Body of pancreas (tissue), 4 donors: ENCODE measurements around the gene SMARCA2. TPM values are rescaled to one million over a fixed set of nuclear protein-coding genes. Genes with fewer than 3 reads are reported as not detected.

Source experiments
- ATAC-seq: fragments of 150-250 bp; one replicate; pipeline ENCODE4 v1.9.1; 2016
- DNase-seq, 4 donors: peaks; one replicate each; pipeline ENCODE4 v3.0.0-alpha.2; 2019
- H3K27ac ChIP-seq, 4 donors: fragments of 200-600 bp; sonication (generic); 1 replicate in 3 of 4; 2 replicates in 1 of 4; pipeline versions ENCODE4 v1.5.1 to v1.6.1; 2016 to 2019; ENCODE audit warnings: mild to moderate bottlenecking in 1 of 4, mixed read lengths in 1 of 4, moderate library complexity in 1 of 4
- H3K27me3 ChIP-seq, 2 donors: fragments of 200-600 bp; sonication (generic); one replicate each; pipeline ENCODE4 v1.6.0; 2016; ENCODE audit warnings: mild to moderate bottlenecking in 1 of 2
- H3K36me3 ChIP-seq, 2 donors: fragments of 200-600 bp; sonication (generic); replicated peaks in 1 of 2; 2 replicates each; pipeline ENCODE4 v1.5.1; 2016; ENCODE audit warnings: low read depth in 2 of 2; ENCODE audit not compliant: insufficient read depth in 1 of 2
- H3K4me1 ChIP-seq: fragments of 200-600 bp; sonication (generic); one replicate; pipeline ENCODE4 v1.6.0; 2016
- H3K4me3 ChIP-seq, 2 donors: fragments of 200-600 bp; sonication (generic); 1 replicate in 1 of 2; 2 replicates in 1 of 2; pipeline ENCODE4 v1.5.1; 2016 to 2019
- H3K9me3 ChIP-seq, 3 donors: fragments of 200-600 bp; sonication (generic); 1 replicate in 2 of 3; 2 replicates in 1 of 3; pipeline ENCODE4 v1.5.1; 2016
- POLR2A ChIP-seq, 3 donors: fragments of 450-650 bp; IDR thresholded peaks; one replicate each; pipeline ENCODE4 v1.6.1; 2016; ENCODE audit warnings: antibody characterized with exemption in 3 of 3, mild to moderate bottlenecking in 2 of 3
- WGBS, 2 donors: methylation state at CpG; one replicate each; pipeline ENCODE4 v1.1.5; 2017; 5-methylcytosine and 5-hydroxymethylcytosine counted together
- intact Hi-C: fragments of 100-400 bp; cut with DNase I; formaldehyde crosslinking; loops from one replicate; pipeline ENCODE4 v1.15.1; 2023
- total RNA-seq, 2 donors: library from RNA; depleted of rRNA; stranded (reverse); fragments of >200 nt; gene quantifications; one replicate each; pipeline ENCODE4 v1.1.0, GENCODE V29; 2016
- TF ChIP-seq, protein P1 (sequence below), 7 experiments: fragments of 450-650 bp in 4 of 7; fragments of 200-600 bp in 3 of 7; sonication (generic) in 3 of 7; IDR thresholded peaks; one replicate each; pipeline ENCODE4 v1.5.1; 2016 to 2019; ENCODE audit warnings: antibody characterized with exemption in 7 of 7

Gene SMARCA2
- total RNA-seq, 2 donors from 2014 or later = 83.8 to 117 TPM

- intact Hi-C loops = no loop called here
- 72 to 87% methylated on average over 4 of the region's 4 CpGs for WGBS, 2 donors
- no peak overlapping the region for H3K4me3 ChIP-seq
- H3K27me3 ChIP-seq = no peaks in the 10 kb centered on the region
- DNase-seq (peak in 2 of 4 donors; percentile 16 to 27), ATAC-seq (peak; percentile 49)
- peak overlapping the region in 1 of 4 donors; percentile 17 for H3K27ac ChIP-seq
- H3K9me3 ChIP-seq = no peaks in the 10 kb centered on the region
- no peaks in the 10 kb centered on the region for H3K36me3 ChIP-seq
- TF ChIP-seq POLR2A (IDR thresholded peaks at IDR 0.05) = no peak
- TF ChIP-seq, protein P1, sequence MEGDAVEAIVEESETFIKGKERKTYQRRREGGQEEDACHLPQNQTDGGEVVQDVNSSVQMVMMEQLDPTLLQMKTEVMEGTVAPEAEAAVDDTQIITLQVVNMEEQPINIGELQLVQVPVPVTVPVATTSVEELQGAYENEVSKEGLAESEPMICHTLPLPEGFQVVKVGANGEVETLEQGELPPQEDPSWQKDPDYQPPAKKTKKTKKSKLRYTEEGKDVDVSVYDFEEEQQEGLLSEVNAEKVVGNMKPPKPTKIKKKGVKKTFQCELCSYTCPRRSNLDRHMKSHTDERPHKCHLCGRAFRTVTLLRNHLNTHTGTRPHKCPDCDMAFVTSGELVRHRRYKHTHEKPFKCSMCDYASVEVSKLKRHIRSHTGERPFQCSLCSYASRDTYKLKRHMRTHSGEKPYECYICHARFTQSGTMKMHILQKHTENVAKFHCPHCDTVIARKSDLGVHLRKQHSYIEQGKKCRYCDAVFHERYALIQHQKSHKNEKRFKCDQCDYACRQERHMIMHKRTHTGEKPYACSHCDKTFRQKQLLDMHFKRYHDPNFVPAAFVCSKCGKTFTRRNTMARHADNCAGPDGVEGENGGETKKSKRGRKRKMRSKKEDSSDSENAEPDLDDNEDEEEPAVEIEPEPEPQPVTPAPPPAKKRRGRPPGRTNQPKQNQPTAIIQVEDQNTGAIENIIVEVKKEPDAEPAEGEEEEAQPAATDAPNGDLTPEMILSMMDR (IDR thresholded peaks at IDR 0.05) = no peak
- peaks cover 30% of the 10 kb centered on the region for H3K4me1 ChIP-seq
Measured at GRCh38 chr9:2227144-2227867, 212.2 kb downstream of the SMARCA2 start.

DNA sequence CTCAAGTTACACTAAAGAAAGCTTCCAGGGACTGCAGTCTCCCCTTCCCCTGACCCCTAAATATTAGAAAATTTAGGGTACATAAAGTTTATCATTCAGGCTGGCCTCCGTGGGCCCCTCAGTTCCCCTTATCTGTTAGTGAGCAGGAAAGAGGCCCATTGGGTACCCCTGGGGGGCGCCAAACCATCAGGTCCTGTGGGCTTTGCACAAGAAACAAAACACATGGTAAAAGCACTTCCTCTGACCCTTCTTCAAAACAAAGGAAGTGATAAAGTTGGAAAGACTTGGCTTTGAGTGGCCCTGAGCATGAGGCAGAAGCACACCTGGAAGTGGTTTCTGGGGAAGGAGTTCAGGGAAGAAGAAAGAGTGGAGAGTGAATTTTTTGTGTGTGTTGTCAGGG, 213.0 kb downstream of the SMARCA2 start:
- H3K27ac ChIP-seq = peak overlapping the region in 1 of 4 donors; percentile 10
- WGBS, 2 donors = 53 to 69% methylated on average over 2 of the region's 2 CpGs
- no peaks in the 10 kb centered on the region for H3K9me3 ChIP-seq
- no peak for ATAC-seq
- TF ChIP-seq, protein P1 (IDR thresholded peaks at IDR 0.05) = peak in 5 of 7 experiments; percentile 16 to 37 (median 28)
- no peak for TF ChIP-seq POLR2A (IDR thresholded peaks at IDR 0.05)
- no peaks in the 10 kb centered on the region for H3K27me3 ChIP-seq
- peak in 3 of 4 donors; percentile 13 to 52 (median 50) for DNase-seq
- intact Hi-C loops = no loop called here
- H3K4me3 ChIP-seq = no peak overlapping the region
- H3K36me3 ChIP-seq = no peaks in the 10 kb centered on the region
- H3K4me1 ChIP-seq = peaks cover 30% of the 10 kb centered on the region

DNA sequence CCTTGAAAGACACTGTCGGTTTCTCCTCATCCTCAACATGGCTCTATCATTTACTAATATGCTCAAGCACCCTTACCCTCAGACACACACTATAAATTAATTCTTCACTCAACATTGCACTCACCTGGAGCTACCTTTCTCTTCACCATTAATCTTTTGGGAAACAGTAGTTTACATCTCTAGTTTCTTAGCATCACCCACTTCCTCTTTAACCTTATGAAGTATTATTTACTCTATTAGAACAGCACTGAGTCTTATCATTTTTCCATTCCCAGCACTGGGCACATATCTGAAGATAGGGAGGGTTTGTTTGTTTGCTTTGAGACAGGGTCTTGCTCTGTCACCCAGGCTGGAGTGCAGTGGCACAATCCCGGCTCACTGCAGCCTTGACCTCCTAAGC, 213.5 kb downstream of the SMARCA2 start:
- Histone ChIP-seq H3K9me3 (no peaks in the 10 kb centered on the region), H3K36me3 (no peaks in the 10 kb centered on the region), H3K27ac (peak overlapping the region in 3 of 4 donors; percentile 36 to 68 (median 59)), H3K4me1 (peaks cover 30% of the 10 kb centered on the region), H3K27me3 (no peaks in the 10 kb centered on the region), H3K4me3 (no peak overlapping the region)
- TF ChIP-seq, protein P1 (IDR thresholded peaks at IDR 0.05) = no peak
- TF ChIP-seq POLR2A (IDR thresholded peaks at IDR 0.05) = no peak
- DNase-seq = no peak
- intact Hi-C loops = no loop called here
- WGBS, 2 donors = 53 to 59% methylated on average over 2 of the region's 2 CpGs
- ATAC-seq = peak; percentile 62

GRCh38 chr9:2229109-2229721, 214.1 kb downstream of the SMARCA2 start:
- intact Hi-C loops = no loop called here
- ATAC-seq = peak; percentile 75
- Histone ChIP-seq H3K4me3 (no peak overlapping the region), H3K27ac (peak overlapping the region in 3 of 4 donors; percentile 36 to 68 (median 59)), H3K4me1 (peaks cover 30% of the 10 kb centered on the region), H3K36me3 (no peaks in the 10 kb centered on the region), H3K9me3 (no peaks in the 10 kb centered on the region), H3K27me3 (no peaks in the 10 kb centered on the region)
- DNase-seq = peak in 1 of 4 donors; percentile 14
- WGBS, 2 donors = 51 to 65% methylated on average over 3 of the region's 3 CpGs
- TF ChIP-seq POLR2A (IDR thresholded peaks at IDR 0.05) = no peak
- TF ChIP-seq, protein P1 (IDR thresholded peaks at IDR 0.05) = no peak
